ENCODE results near the gene MMAB. TPM values are rescaled to one million over a fixed set of nuclear protein-coding genes. Genes with fewer than 3 reads are reported as not detected.

The MMAB gene
- total and polyA plus RNA-seq, 2 donors (not counting 3 experiments of a cell fraction or from before 2014, with no cell fraction given): 39.1 to 46.0 TPM

GRCh38 chr12:109589691-109590245 is 16.5 kb upstream of the MMAB start:
- Histone ChIP-seq H3K9me3 (replicated peaks; ENCODE audit: control insufficient read depth, insufficient read depth, low read length) (no peaks in the 10 kb centered on the region), H3K4me2 (ENCODE audit: insufficient read depth, low read length) (no peak overlapping the region), H3K9me1 (replicated peaks; ENCODE audit: control insufficient read depth, extremely low read depth, insufficient read depth, low read length) (no peaks in the 10 kb centered on the region), H2AFZ (ENCODE audit: low read depth, low read length) (no peak overlapping the region), H3K9ac (replicated peaks; ENCODE audit: extremely low read depth, insufficient read depth, low read length) (no peak overlapping the region), H3K4me1 (ENCODE audit: control insufficient read depth, extremely low read depth, insufficient read depth, low read length) (no peaks in the 10 kb centered on the region), H4K20me1 (replicated peaks; ENCODE audit: control insufficient read depth, extremely low read depth, insufficient read depth, low read length) (no peaks in the 10 kb centered on the region), H3K79me2 (ENCODE audit: control insufficient read depth, insufficient read depth, low read length) (no peaks in the 10 kb centered on the region), H3K27ac (ENCODE audit: insufficient read depth, low read depth, low read length) (no peak overlapping the region), H3K27me3 (ENCODE audit: control insufficient read depth in 2 of 2, insufficient read depth in 2 of 2, low read length in 2 of 2) (no peaks in the 10 kb centered on the region), H3K36me3 (ENCODE audit: control insufficient read depth in 2 of 2, extremely low read depth in 1 of 2, insufficient read depth in 2 of 2, low read length in 2 of 2) (peaks cover 0 to 7% of the 10 kb centered on the region in 2 experiments), H3K4me3 (replicated peaks in 1 of 3; ENCODE audit: insufficient read depth in 1 of 3, low read depth in 1 of 3, low read length in 3 of 3) (no peak overlapping the region)
- FAIRE-seq (no peak), DNase-seq (ENCODE audit: low read depth, low spot score) (no peak)
- BruUV-seq (replicated peaks): no TSS peak
- ChIA-PET POLR2A (no interaction called here), CTCF (no interaction called here)
- dilution Hi-C loops (cut with MboI; ENCODE audit: extremely low pct_ligation_motif_present, low sequenced_read_pairs): no loop called here
- TF ChIP-seq GATA2 (IDR thresholded peaks at IDR 0.05; ENCODE audit: insufficient read depth, insufficient read length, low read depth, low read length) (no peak), JUN (IDR thresholded peaks at IDR 0.05; ENCODE audit: borderline replicate concordance, insufficient read depth, insufficient read length, low read depth) (no peak), MYC (IDR thresholded peaks at IDR 0.05; ENCODE audit: low read depth, low read length) (no peak), FOS (IDR thresholded peaks at IDR 0.05; ENCODE audit: borderline replicate concordance, insufficient read depth, low read length) (no peak), EZH2 (IDR thresholded peaks at IDR 0.05; ENCODE audit: borderline replicate concordance, low read depth, low read length, severe bottlenecking) (no peak)
- TF ChIP-seq, protein P1, sequence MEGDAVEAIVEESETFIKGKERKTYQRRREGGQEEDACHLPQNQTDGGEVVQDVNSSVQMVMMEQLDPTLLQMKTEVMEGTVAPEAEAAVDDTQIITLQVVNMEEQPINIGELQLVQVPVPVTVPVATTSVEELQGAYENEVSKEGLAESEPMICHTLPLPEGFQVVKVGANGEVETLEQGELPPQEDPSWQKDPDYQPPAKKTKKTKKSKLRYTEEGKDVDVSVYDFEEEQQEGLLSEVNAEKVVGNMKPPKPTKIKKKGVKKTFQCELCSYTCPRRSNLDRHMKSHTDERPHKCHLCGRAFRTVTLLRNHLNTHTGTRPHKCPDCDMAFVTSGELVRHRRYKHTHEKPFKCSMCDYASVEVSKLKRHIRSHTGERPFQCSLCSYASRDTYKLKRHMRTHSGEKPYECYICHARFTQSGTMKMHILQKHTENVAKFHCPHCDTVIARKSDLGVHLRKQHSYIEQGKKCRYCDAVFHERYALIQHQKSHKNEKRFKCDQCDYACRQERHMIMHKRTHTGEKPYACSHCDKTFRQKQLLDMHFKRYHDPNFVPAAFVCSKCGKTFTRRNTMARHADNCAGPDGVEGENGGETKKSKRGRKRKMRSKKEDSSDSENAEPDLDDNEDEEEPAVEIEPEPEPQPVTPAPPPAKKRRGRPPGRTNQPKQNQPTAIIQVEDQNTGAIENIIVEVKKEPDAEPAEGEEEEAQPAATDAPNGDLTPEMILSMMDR (IDR thresholded peaks at IDR 0.05; ENCODE audit: extremely low read depth in 1 of 2, insufficient read depth in 1 of 2, low read depth in 1 of 2, low read length in 2 of 2): no peak
- intact Hi-C loops (cut with micrococcal nuclease): no loop called here

All from endothelial cell of umbilical vein (primary cell).